HCT116 (cell line): Measurements from ENCODE around the gene PIAS4. TPM values are rescaled to one million over a fixed set of nuclear protein-coding genes. Genes with fewer than 3 reads are reported as not detected.

Experiments used
- ATAC-seq: fragments of 200-7000 bp; cut with Tn5 transposase; 2 replicates; pipeline ENCODE4 v1.9.1; 2020; ENCODE audit warnings: mild to moderate bottlenecking, moderate library complexity
- BruUV-seq: library from RNA; stranded (reverse); fragments of 400-500 nt; replicated peaks from 2 replicates; lab custom pipeline; 2021; lab: Mats Ljungman, UMichigan
- CTCF ChIA-PET: fragments of 300-600 bp; sonication (Branson Sonifier 250); formaldehyde crosslinking; loops from one replicate; lab custom pipeline; 2021; ENCODE audit warnings: antibody characterized with exemption; lab: Charles Lee
- POLR2A ChIA-PET: fragments of 300-600, 350-600 bp; sonication (Branson Sonifier 250); formaldehyde crosslinking; loops from one replicate; lab custom pipeline; 2021; ENCODE audit warnings: antibody characterized with exemption; lab: Charles Lee
- RAD21 ChIA-PET, 2 experiments: fragments of 300-600 bp; sonication (Branson Sonifier 250); formaldehyde crosslinking; loops; one replicate each; lab custom pipeline; 2023; ENCODE audit warnings: low total read pairs in 2 of 2; ENCODE audit not compliant: uncharacterized antibody in 2 of 2, unreplicated experiment in 2 of 2, low non-redundant PET in 1 of 2; lab: Charles Lee
- DNase-seq: peaks from one replicate; pipeline ENCODE4 v3.0.0-alpha.2; 2010; ENCODE audit warnings: low read depth, low spot score
- H2AFZ ChIP-seq: fragments of 200-600 bp; shearing (Covaris generic), sonication (generic); 2 replicates; pipeline ENCODE4 v1.6.1; 2017; ENCODE audit warnings: low read depth, mixed run types, mixed read lengths, antibody characterized with exemption, low read length; ENCODE audit not compliant: poor library complexity, severe bottlenecking
- H3K27ac ChIP-seq: 2 replicates; pipeline ENCODE4 v1.5.1; 2012; ENCODE audit warnings: low read depth, low read length
- H3K27me3 ChIP-seq: fragments of 200-600 bp; sonication (generic); 2 replicates; pipeline ENCODE4 v1.6.1; 2016; ENCODE audit warnings: mixed run types, low read length, mixed read lengths; ENCODE audit not compliant: insufficient read depth
- H3K36me3 ChIP-seq, 2 experiments: fragments of 200-500 bp in 1 of 2; fragments of 200-600 bp in 1 of 2; sonication (Bioruptor generic) in 1 of 2; sonication (generic) in 1 of 2; 2 replicates each; pipeline versions ENCODE4 v1.5.1 to v1.6.1; 2014 to 2016; ENCODE audit warnings: low read length in 2 of 2, inconsistent platforms in 1 of 2, mixed read lengths in 1 of 2, mixed run types in 1 of 2; ENCODE audit not compliant: insufficient read depth in 2 of 2, control insufficient read depth in 1 of 2
- H3K4me1 ChIP-seq, 2 experiments: fragments of 200-600 bp in 1 of 2; sonication (generic) in 1 of 2; 2 replicates each; pipeline versions ENCODE4 v1.5.1 to v1.6.1; 2012 to 2017; ENCODE audit warnings: low read length in 2 of 2, inconsistent platforms in 1 of 2, mild to moderate bottlenecking in 1 of 2, mixed read lengths in 1 of 2, mixed run types in 1 of 2, moderate library complexity in 1 of 2; ENCODE audit not compliant: insufficient read depth in 2 of 2, control insufficient read depth in 1 of 2
- H3K4me2 ChIP-seq: fragments of 200-600 bp; sonication (generic); 2 replicates; pipeline ENCODE4 v1.6.1; 2017; ENCODE audit warnings: mixed run types, low read length, mixed read lengths
- H3K4me3 ChIP-seq, 2 experiments: fragments of 200-600 bp in 1 of 2; sonication (generic) in 1 of 2; replicated peaks in 1 of 2; 2 replicates each; pipeline ENCODE4 v1.5.1; 2011 to 2016; ENCODE audit warnings: low read length in 2 of 2, control low read depth in 1 of 2, low read depth in 1 of 2, mild to moderate bottlenecking in 1 of 2, mixed read lengths in 1 of 2, mixed run types in 1 of 2
- H3K79me2 ChIP-seq: fragments of 200-600 bp; sonication (generic); 2 replicates; pipeline ENCODE4 v1.6.1; 2017; ENCODE audit warnings: mild to moderate bottlenecking, mixed run types, low read length, moderate library complexity, mixed read lengths; ENCODE audit not compliant: insufficient read depth
- H3K9ac ChIP-seq: fragments of 200-600 bp; sonication (generic); 2 replicates; pipeline ENCODE4 v1.6.1; 2016; ENCODE audit warnings: low read length, mixed read lengths
- H3K9me2 ChIP-seq: fragments of 200-600 bp; sonication (generic), shearing (Covaris generic); 2 replicates; pipeline ENCODE4 v1.6.1; 2017; ENCODE audit warnings: mixed run types, mild to moderate bottlenecking, moderate library complexity; ENCODE audit not compliant: insufficient read depth
- H3K9me3 ChIP-seq, 2 experiments: fragments of 200-500 bp in 1 of 2; fragments of 200-600 bp in 1 of 2; sonication (Bioruptor generic) in 1 of 2; sonication (generic) in 1 of 2; 2 replicates each; pipeline ENCODE4 v1.6.1; 2014 to 2017; ENCODE audit warnings: low read length in 2 of 2, mixed read lengths in 2 of 2, inconsistent platforms in 1 of 2, low read depth in 1 of 2, mild to moderate bottlenecking in 1 of 2, mixed run types in 1 of 2, moderate library complexity in 1 of 2; ENCODE audit not compliant: control insufficient read depth in 1 of 2, insufficient read depth in 1 of 2
- H4K20me1 ChIP-seq: fragments of 200-600 bp; sonication (generic), shearing (Covaris generic); 2 replicates; pipeline ENCODE4 v1.6.1; 2017; ENCODE audit warnings: mixed run types, mild to moderate bottlenecking, moderate library complexity; ENCODE audit not compliant: insufficient read depth
- EGR1 ChIP-seq: IDR thresholded peaks from 2 replicates; pipeline ENCODE4 v1.6.1; 2012; ENCODE audit warnings: low read depth
- ELF1 ChIP-seq: IDR thresholded peaks from 2 replicates; pipeline ENCODE4 v1.6.1; 2012; ENCODE audit warnings: low read depth, borderline replicate concordance
- JUND ChIP-seq: IDR thresholded peaks from 2 replicates; pipeline ENCODE4 v1.6.1; 2012
- POLR2AphosphoS5 ChIP-seq: IDR thresholded peaks from 2 replicates; pipeline ENCODE4 v1.6.1; 2011; ENCODE audit warnings: mild to moderate bottlenecking, low read depth, low read length, moderate library complexity
- SIN3A ChIP-seq: IDR thresholded peaks from 2 replicates; pipeline ENCODE4 v1.6.1; 2012; ENCODE audit warnings: low read depth
- SP1 ChIP-seq: IDR thresholded peaks from 2 replicates; pipeline ENCODE4 v1.6.1; 2012; ENCODE audit warnings: low read depth
- YY1 ChIP-seq: IDR thresholded peaks from 2 replicates; pipeline ENCODE4 v1.6.1; 2011; ENCODE audit warnings: low read length, low read depth, moderate library complexity, mild to moderate bottlenecking; ENCODE audit not compliant: insufficient replicate concordance; ENCODE audit errors: extremely low read depth
- intact Hi-C: fragments of 100-400 bp; cut with micrococcal nuclease; formaldehyde crosslinking; loops from 2 replicates; pipeline ENCODE4 v1.10.0; 2022
- total RNA-seq: library from RNA; stranded (reverse); gene quantifications from one replicate; pipeline ENCODE4 v1.2.1, GENCODE V29; 2021; ENCODE audit not compliant: unreplicated experiment
- TF ChIP-seq, protein P1 (sequence below): IDR thresholded peaks from 2 replicates; pipeline ENCODE4 v1.6.1; 2012; ENCODE audit warnings: low read depth
- TF ChIP-seq, protein P2 (sequence below): IDR thresholded peaks from 2 replicates; pipeline ENCODE4 v1.6.1; 2012
- TF ChIP-seq, protein P3 (sequence below), 3 experiments: fragments of 200-600 bp in 1 of 3; sonication (generic) in 1 of 3; IDR thresholded peaks in 2 of 3; conservative IDR thresholded peaks in 1 of 3; 2 replicates each; pipeline ENCODE4 v1.5.1; 2012 to 2017; ENCODE audit warnings: low read depth in 2 of 3, low read length in 2 of 3, antibody characterized with exemption in 1 of 3, borderline replicate concordance in 1 of 3, control low read depth in 1 of 3, mild to moderate bottlenecking in 1 of 3, mixed read lengths in 1 of 3, mixed run types in 1 of 3, moderate library complexity in 1 of 3; ENCODE audit not compliant: insufficient read depth in 1 of 3
- TF ChIP-seq, protein P4 (sequence below): IDR thresholded peaks from 2 replicates; pipeline ENCODE4 v1.6.1; 2011; ENCODE audit warnings: mild to moderate bottlenecking, low read length, moderate library complexity; ENCODE audit not compliant: insufficient replicate concordance; ENCODE audit errors: extremely low read depth

PIAS4 gene
- total RNA-seq, 1 experiment from 2014 or later: 28.4 TPM

DNA sequence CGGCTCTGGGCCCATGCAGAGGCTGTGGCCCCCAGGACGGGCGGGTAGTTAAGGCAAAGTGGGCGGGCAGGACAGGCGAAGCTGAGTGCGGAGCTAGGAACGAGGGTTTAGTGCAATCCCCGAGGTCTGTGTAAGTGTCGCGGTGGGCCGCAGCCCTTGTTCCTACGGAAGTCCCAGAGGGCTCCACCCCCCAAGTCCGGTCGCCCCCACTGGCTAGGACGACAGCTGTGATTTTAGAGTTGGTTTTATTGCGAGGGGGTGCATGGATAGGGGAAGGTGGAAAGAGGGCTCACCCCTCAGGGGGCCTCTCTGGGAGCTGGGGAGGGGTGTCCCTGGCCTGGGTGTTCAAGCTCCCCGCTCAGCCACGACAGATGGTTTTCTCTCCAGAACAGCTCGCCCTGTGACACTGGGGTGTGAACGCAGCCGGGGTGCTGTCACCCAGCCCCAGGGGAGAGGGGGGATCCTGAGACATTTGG is 37.5 kb downstream of the PIAS4 start (continued):
- no peak for TF ChIP-seq POLR2AphosphoS5

DNA sequence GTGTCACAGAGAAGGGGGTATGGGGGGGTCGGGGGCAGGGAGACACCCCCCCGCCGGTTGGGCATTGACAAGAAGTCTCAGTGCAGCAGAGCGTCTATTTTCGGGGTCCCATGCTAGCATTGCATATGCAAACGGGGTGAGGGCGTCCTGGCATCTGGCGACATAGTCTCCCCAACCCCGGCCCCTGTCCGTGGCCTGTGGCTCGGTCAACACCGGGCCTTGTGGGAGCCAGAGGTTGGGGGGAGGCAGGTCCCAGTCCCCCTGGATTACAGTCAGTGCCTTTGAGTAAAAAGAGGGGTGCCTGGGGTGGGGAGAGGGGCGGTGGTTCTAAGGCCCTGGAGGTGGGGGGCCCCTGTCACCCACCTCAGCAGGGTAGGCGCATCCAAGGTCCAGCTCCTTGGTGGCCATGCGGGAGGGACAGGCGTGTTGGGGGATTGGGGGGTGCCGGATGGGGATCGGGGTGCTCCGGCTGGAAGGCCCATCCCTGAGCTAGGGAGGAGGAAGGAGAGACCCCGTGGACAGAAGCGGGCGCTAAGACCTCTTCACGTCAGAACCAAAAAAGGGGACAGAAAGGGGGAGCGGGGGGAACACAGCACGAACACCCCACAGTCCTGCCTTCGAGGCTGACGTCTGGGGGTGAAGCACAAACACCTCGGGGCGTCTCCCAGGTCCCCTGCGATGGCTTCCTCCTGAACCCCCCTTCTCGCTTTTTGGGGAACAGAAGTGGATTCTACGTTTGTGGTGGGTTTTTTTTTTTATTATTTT is 38.2 kb downstream of the PIAS4 start:
- DNase-seq: no peak
- H3K9ac ChIP-seq: no peak overlapping the region
- H3K27me3 ChIP-seq: no peaks in the 10 kb centered on the region
- no peak overlapping the region for H3K27ac ChIP-seq
- no peaks in the 10 kb centered on the region for H3K4me1 ChIP-seq
- H3K79me2 ChIP-seq: peaks cover 68% of the 10 kb centered on the region
- no peak overlapping the region for H3K4me3 ChIP-seq
- H4K20me1 ChIP-seq: 0 out of 2 replicates have a peak, but pooled peaks cover 4% of the 10 kb centered on the region
- TF ChIP-seq, protein P1, sequence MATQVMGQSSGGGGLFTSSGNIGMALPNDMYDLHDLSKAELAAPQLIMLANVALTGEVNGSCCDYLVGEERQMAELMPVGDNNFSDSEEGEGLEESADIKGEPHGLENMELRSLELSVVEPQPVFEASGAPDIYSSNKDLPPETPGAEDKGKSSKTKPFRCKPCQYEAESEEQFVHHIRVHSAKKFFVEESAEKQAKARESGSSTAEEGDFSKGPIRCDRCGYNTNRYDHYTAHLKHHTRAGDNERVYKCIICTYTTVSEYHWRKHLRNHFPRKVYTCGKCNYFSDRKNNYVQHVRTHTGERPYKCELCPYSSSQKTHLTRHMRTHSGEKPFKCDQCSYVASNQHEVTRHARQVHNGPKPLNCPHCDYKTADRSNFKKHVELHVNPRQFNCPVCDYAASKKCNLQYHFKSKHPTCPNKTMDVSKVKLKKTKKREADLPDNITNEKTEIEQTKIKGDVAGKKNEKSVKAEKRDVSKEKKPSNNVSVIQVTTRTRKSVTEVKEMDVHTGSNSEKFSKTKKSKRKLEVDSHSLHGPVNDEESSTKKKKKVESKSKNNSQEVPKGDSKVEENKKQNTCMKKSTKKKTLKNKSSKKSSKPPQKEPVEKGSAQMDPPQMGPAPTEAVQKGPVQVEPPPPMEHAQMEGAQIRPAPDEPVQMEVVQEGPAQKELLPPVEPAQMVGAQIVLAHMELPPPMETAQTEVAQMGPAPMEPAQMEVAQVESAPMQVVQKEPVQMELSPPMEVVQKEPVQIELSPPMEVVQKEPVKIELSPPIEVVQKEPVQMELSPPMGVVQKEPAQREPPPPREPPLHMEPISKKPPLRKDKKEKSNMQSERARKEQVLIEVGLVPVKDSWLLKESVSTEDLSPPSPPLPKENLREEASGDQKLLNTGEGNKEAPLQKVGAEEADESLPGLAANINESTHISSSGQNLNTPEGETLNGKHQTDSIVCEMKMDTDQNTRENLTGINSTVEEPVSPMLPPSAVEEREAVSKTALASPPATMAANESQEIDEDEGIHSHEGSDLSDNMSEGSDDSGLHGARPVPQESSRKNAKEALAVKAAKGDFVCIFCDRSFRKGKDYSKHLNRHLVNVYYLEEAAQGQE: no peak
- TF ChIP-seq, protein P2, sequence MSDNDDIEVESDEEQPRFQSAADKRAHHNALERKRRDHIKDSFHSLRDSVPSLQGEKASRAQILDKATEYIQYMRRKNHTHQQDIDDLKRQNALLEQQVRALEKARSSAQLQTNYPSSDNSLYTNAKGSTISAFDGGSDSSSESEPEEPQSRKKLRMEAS: no peak
- no peak for TF ChIP-seq EGR1
- TF ChIP-seq, protein P3, sequence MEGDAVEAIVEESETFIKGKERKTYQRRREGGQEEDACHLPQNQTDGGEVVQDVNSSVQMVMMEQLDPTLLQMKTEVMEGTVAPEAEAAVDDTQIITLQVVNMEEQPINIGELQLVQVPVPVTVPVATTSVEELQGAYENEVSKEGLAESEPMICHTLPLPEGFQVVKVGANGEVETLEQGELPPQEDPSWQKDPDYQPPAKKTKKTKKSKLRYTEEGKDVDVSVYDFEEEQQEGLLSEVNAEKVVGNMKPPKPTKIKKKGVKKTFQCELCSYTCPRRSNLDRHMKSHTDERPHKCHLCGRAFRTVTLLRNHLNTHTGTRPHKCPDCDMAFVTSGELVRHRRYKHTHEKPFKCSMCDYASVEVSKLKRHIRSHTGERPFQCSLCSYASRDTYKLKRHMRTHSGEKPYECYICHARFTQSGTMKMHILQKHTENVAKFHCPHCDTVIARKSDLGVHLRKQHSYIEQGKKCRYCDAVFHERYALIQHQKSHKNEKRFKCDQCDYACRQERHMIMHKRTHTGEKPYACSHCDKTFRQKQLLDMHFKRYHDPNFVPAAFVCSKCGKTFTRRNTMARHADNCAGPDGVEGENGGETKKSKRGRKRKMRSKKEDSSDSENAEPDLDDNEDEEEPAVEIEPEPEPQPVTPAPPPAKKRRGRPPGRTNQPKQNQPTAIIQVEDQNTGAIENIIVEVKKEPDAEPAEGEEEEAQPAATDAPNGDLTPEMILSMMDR (IDR thresholded peaks at IDR 0.05 in 2 of 3, conservative IDR thresholded peaks at IDR 0.05 in 1 of 3; ENCODE audit: borderline replicate concordance in 1 of 3, insufficient read depth in 1 of 3, low read depth in 2 of 3, low read length in 2 of 3): no peak
- TF ChIP-seq JUND: no peak
- no peak for TF ChIP-seq SP1
- no peak for TF ChIP-seq YY1
- TF ChIP-seq ELF1: no peak
- no peak for TF ChIP-seq SIN3A
- TF ChIP-seq, protein P4, sequence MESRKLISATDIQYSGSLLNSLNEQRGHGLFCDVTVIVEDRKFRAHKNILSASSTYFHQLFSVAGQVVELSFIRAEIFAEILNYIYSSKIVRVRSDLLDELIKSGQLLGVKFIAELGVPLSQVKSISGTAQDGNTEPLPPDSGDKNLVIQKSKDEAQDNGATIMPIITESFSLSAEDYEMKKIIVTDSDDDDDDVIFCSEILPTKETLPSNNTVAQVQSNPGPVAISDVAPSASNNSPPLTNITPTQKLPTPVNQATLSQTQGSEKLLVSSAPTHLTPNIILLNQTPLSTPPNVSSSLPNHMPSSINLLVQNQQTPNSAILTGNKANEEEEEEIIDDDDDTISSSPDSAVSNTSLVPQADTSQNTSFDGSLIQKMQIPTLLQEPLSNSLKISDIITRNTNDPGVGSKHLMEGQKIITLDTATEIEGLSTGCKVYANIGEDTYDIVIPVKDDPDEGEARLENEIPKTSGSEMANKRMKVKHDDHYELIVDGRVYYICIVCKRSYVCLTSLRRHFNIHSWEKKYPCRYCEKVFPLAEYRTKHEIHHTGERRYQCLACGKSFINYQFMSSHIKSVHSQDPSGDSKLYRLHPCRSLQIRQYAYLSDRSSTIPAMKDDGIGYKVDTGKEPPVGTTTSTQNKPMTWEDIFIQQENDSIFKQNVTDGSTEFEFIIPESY: no peak
- ChIA-PET CTCF (no interaction called here), POLR2A (no interaction called here), RAD21 (interaction anchor here in 1 of 2 experiments (0.6 kb wide), 1 partner anchor 174 kb away, joined by 3 read pairs; no protein-coding TSS in a partner anchor)
- no peaks in the 10 kb centered on the region for H3K9me3 ChIP-seq
- ATAC-seq: no peak
- intact Hi-C loops: no loop called here
- H3K9me2 ChIP-seq: no peaks in the 10 kb centered on the region
- TSS peak; percentile 42 for BruUV-seq
- peaks cover 12 to 29% of the 10 kb centered on the region in 2 experiments; a peak in 3 of 4 replicates for H3K36me3 ChIP-seq
- no peak overlapping the region for H2AFZ ChIP-seq
- no peak overlapping the region for H3K4me2 ChIP-seq
